ENCODE data around the gene EWSR1. TPM values are rescaled to one million over a fixed set of nuclear protein-coding genes. Genes with fewer than 3 reads are reported as not detected.

Gene EWSR1
- total RNA-seq, 1 donor from 2014 or later = 281 TPM

DNA sequence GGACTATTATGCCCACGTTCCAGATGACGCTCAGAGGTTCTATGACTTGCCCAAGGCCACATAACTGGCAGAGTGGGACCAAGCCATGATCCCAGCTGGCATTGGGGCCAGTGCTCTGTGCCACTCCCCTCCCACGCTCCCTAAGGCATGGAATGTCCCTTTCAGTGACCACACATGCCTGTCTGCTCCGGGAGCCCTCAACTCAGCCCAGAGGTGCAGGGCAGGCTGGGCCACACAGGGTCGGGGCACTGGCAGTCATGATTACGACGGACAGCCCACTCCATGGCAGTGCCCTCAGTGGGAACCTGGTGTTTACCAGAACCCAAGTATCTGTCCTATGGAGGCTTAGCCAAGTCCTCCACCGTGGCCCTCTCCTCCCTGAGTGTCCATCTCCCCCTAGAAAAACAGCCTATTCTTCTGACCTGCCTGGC lies 10.3 kb upstream of the EWSR1 start:
- H3K9me3 Mint-ChIP-seq = no peaks in the 10 kb centered on the region
- peak overlapping the region; percentile 25 for H3K27ac Mint-ChIP-seq
- no peak overlapping the region for H3K27ac ChIP-seq
- H2AFZ ChIP-seq (replicated peaks) = no peak overlapping the region
- H3K9me3 ChIP-seq (ENCODE audit: low read depth) = no peaks in the 10 kb centered on the region
- no peaks in the 10 kb centered on the region for H3K79me2 ChIP-seq (ENCODE audit: low read depth)
- H3K27me3 ChIP-seq = no peaks in the 10 kb centered on the region
- peaks cover 7% of the 10 kb centered on the region for H3F3A ChIP-seq (ENCODE audit: low read depth)
- H3K4me1 Mint-ChIP-seq = no peaks in the 10 kb centered on the region
- TF ChIP-seq EZH2phosphoT487 (IDR thresholded peaks at IDR 0.05) = no peak
- no peak for TF ChIP-seq EZH2 (IDR thresholded peaks at IDR 0.05)
- TF ChIP-seq, protein P1, sequence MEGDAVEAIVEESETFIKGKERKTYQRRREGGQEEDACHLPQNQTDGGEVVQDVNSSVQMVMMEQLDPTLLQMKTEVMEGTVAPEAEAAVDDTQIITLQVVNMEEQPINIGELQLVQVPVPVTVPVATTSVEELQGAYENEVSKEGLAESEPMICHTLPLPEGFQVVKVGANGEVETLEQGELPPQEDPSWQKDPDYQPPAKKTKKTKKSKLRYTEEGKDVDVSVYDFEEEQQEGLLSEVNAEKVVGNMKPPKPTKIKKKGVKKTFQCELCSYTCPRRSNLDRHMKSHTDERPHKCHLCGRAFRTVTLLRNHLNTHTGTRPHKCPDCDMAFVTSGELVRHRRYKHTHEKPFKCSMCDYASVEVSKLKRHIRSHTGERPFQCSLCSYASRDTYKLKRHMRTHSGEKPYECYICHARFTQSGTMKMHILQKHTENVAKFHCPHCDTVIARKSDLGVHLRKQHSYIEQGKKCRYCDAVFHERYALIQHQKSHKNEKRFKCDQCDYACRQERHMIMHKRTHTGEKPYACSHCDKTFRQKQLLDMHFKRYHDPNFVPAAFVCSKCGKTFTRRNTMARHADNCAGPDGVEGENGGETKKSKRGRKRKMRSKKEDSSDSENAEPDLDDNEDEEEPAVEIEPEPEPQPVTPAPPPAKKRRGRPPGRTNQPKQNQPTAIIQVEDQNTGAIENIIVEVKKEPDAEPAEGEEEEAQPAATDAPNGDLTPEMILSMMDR (IDR thresholded peaks at IDR 0.05) = no peak
- no peak for DNase-seq (ENCODE audit: low spot score)
- no peaks in the 10 kb centered on the region for H3K36me3 ChIP-seq
- H3K4me3 Mint-ChIP-seq = no peak overlapping the region
- no peak overlapping the region for H3K9ac ChIP-seq
- no peak overlapping the region for H3K4me3 ChIP-seq
- H3K27me3 Mint-ChIP-seq (ENCODE audit: insufficient read depth, low read depth) = no peaks in the 10 kb centered on the region
- peaks cover 6% of the 10 kb centered on the region for H3K36me3 Mint-ChIP-seq
- H3K4me1 ChIP-seq = peaks cover 8% of the 10 kb centered on the region
- no peak overlapping the region for H3K4me2 ChIP-seq
- H4K20me1 ChIP-seq (ENCODE audit: low read depth) = peaks cover 3% of the 10 kb centered on the region

- Histone ChIP-seq H3K9ac (no peak overlapping the region), H3K36me3 (no peaks in the 10 kb centered on the region), H3K4me2 (no peak overlapping the region), H3K79me2 (ENCODE audit: low read depth) (no peaks in the 10 kb centered on the region), H3K4me1 (peaks cover 8% of the 10 kb centered on the region), H4K20me1 (ENCODE audit: low read depth) (peaks cover 3% of the 10 kb centered on the region), H3K9me3 (ENCODE audit: low read depth) (no peaks in the 10 kb centered on the region), H3K4me3 (no peak overlapping the region), H3K27me3 (no peaks in the 10 kb centered on the region), H3F3A (ENCODE audit: low read depth) (peaks cover 7% of the 10 kb centered on the region), H3K27ac (no peak overlapping the region), H2AFZ (replicated peaks) (no peak overlapping the region)
- Mint-ChIP-seq H3K9me3 (no peaks in the 10 kb centered on the region), H3K27me3 (ENCODE audit: insufficient read depth, low read depth) (no peaks in the 10 kb centered on the region), H3K27ac (peak overlapping the region; percentile 25), H3K4me3 (no peak overlapping the region), H3K4me1 (no peaks in the 10 kb centered on the region), H3K36me3 (peaks cover 4% of the 10 kb centered on the region)
- TF ChIP-seq, protein P1 (IDR thresholded peaks at IDR 0.05) = no peak
- TF ChIP-seq EZH2phosphoT487 (IDR thresholded peaks at IDR 0.05) = no peak
- no peak for TF ChIP-seq EZH2 (IDR thresholded peaks at IDR 0.05)
- DNase-seq (ENCODE audit: low spot score) = no peak
Measured at GRCh38 chr22:29258407-29259252, 9.4 kb upstream of the EWSR1 start.

GRCh38 chr22:29259253-29259899 lies 8.7 kb upstream of the EWSR1 start:
- no peak overlapping the region for H2AFZ ChIP-seq (replicated peaks)
- peak; percentile 38 for DNase-seq (ENCODE audit: low spot score)
- H3K4me3 ChIP-seq = no peak overlapping the region
- TF ChIP-seq EZH2 (IDR thresholded peaks at IDR 0.05) = no peak
- TF ChIP-seq, protein P1 (IDR thresholded peaks at IDR 0.05) = peak; percentile 38
- H3K4me1 ChIP-seq = peaks cover under 1% of the 10 kb centered on the region
- no peak overlapping the region for H3K9ac ChIP-seq
- H3K9me3 ChIP-seq (ENCODE audit: low read depth) = no peaks in the 10 kb centered on the region
- Mint-ChIP-seq H3K4me3 (no peak overlapping the region), H3K36me3 (peaks cover 4% of the 10 kb centered on the region), H3K4me1 (no peaks in the 10 kb centered on the region), H3K27ac (no peak overlapping the region), H3K27me3 (ENCODE audit: insufficient read depth, low read depth) (no peaks in the 10 kb centered on the region), H3K9me3 (no peaks in the 10 kb centered on the region)
- H3F3A ChIP-seq (ENCODE audit: low read depth) = peaks cover 7% of the 10 kb centered on the region
- H3K79me2 ChIP-seq (ENCODE audit: low read depth) = no peaks in the 10 kb centered on the region
- no peaks in the 10 kb centered on the region for H3K27me3 ChIP-seq
- H3K4me2 ChIP-seq = no peak overlapping the region
- H3K27ac ChIP-seq = no peak overlapping the region
- no peaks in the 10 kb centered on the region for H3K36me3 ChIP-seq
- peaks cover 3% of the 10 kb centered on the region for H4K20me1 ChIP-seq (ENCODE audit: low read depth)
